ENCODE measurements around the gene DPM3. TPM values are rescaled to one million over a fixed set of nuclear protein-coding genes. Genes with fewer than 3 reads are reported as not detected.
A peak's percentile ranks its signal among the peaks of the same experiment; 100 is the strongest.

The DPM3 gene
- total and polyA plus RNA-seq, 9 of the 15 experiments (the other 6 are each of a cell fraction or from before 2014, with no cell fraction given): 3.7 to 120 (median 36.4) TPM

- TF ChIP-seq CLOCK (CRISPR knock-in tag; IDR thresholded peaks at IDR 0.05; ENCODE audit: borderline replicate concordance) (no peak), ELF4 (CRISPR knock-in tag; IDR thresholded peaks at IDR 0.05) (no peak), ARID3B (CRISPR knock-in tag; IDR thresholded peaks at IDR 0.05; ENCODE audit: borderline replicate concordance) (no peak), THAP7 (CRISPR knock-in tag; IDR thresholded peaks at IDR 0.05) (peak; percentile 27; the same call in 1 of the 2 replicates), ZZZ3 (IDR thresholded peaks at IDR 0.05) (0 out of 2 replicates have a peak, but pooled peaks have one; percentile 47), UBTF (IDR thresholded peaks at IDR 0.05; ENCODE audit: borderline replicate concordance in 1 of 2, low read depth in 2 of 2, low read length in 2 of 2) (no peak; a peak in 1 of 4 replicates), KDM4B (IDR thresholded peaks at IDR 0.05; ENCODE audit: borderline replicate concordance in 2 of 2, low read depth in 1 of 2) (peak in 1 of 2 experiments; percentile 99; a peak in 2 of 4 replicates), SIRT6 (IDR thresholded peaks at IDR 0.05; ENCODE audit: low read depth, low read length) (no peak), PCBP2 (IDR thresholded peaks at IDR 0.05; ENCODE audit: low read depth, low read length, poor library complexity, severe bottlenecking) (no peak), YBX1 (IDR thresholded peaks at IDR 0.05) (no peak), ELK1 (CRISPR knock-in tag; IDR thresholded peaks at IDR 0.05) (no peak), BRF2 (IDR thresholded peaks at IDR 0.05; ENCODE audit: borderline replicate concordance, insufficient read depth, insufficient read length) (no peak), ZSCAN32 (CRISPR knock-in tag; IDR thresholded peaks at IDR 0.05) (no peak), MYBL2 (IDR thresholded peaks at IDR 0.05; ENCODE audit: low read depth) (no peak), MYBL2 (CRISPR knock-in tag; IDR thresholded peaks at IDR 0.05; ENCODE audit: borderline replicate concordance) (no peak)
Observed at GRCh38 chr1:155139895-155140629, at the start of gene DPM3 (continued).

All from K562 (cell line).